OCI-LY7 (cell line): ENCODE measurements around the gene DLG3.

Source experiments
- CTCF ChIP-seq: fragments of 200-600 bp; sonication (generic); conservative IDR thresholded peaks from 2 replicates; pipeline ENCODE4 v1.5.1; 2014; ENCODE audit warnings: mild to moderate bottlenecking, antibody characterized with exemption, low read length, moderate library complexity, mixed read lengths
- EZH2phosphoT487 ChIP-seq: fragments of 200-600 bp; sonication (generic); IDR thresholded peaks from 2 replicates; pipeline ENCODE4 v1.6.1; 2018; ENCODE audit warnings: low read depth, borderline replicate concordance, mild to moderate bottlenecking, mixed run types, antibody characterized with exemption, low read length, moderate library complexity, mixed read lengths

GRCh38 chrX:70480660-70481018, 36.0 kb downstream of the DLG3 start:
- TF ChIP-seq CTCF (no peak), EZH2phosphoT487 (no peak)
